ENCODE measurements around the gene RENBP. TPM values are rescaled to one million over a fixed set of nuclear protein-coding genes. Genes with fewer than 3 reads are reported as not detected.

The RENBP gene
- total and polyA plus RNA-seq, 4 donors, result 1.0 to 7.9 (median 7.0) TPM

- 65% methylated on average over 8 of the region's 8 CpGs for WGBS
- DNase-seq (ENCODE audit: low spot score), result no peak
- TF ChIP-seq, protein P1, sequence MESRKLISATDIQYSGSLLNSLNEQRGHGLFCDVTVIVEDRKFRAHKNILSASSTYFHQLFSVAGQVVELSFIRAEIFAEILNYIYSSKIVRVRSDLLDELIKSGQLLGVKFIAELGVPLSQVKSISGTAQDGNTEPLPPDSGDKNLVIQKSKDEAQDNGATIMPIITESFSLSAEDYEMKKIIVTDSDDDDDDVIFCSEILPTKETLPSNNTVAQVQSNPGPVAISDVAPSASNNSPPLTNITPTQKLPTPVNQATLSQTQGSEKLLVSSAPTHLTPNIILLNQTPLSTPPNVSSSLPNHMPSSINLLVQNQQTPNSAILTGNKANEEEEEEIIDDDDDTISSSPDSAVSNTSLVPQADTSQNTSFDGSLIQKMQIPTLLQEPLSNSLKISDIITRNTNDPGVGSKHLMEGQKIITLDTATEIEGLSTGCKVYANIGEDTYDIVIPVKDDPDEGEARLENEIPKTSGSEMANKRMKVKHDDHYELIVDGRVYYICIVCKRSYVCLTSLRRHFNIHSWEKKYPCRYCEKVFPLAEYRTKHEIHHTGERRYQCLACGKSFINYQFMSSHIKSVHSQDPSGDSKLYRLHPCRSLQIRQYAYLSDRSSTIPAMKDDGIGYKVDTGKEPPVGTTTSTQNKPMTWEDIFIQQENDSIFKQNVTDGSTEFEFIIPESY (IDR thresholded peaks at IDR 0.05), result no peak
- TF ChIP-seq RXRA (IDR thresholded peaks at IDR 0.05) (no peak), FOXA2 (IDR thresholded peaks at IDR 0.05) (no peak), JUND (IDR thresholded peaks at IDR 0.05) (no peak), GABPA (IDR thresholded peaks at IDR 0.05 in 1 of 2, conservative IDR thresholded peaks at IDR 0.05 in 1 of 2) (no peak), TAF1 (conservative IDR thresholded peaks at IDR 0.05) (no peak), HNF4G (IDR thresholded peaks at IDR 0.05) (no peak)
- TF ChIP-seq, protein P2, sequence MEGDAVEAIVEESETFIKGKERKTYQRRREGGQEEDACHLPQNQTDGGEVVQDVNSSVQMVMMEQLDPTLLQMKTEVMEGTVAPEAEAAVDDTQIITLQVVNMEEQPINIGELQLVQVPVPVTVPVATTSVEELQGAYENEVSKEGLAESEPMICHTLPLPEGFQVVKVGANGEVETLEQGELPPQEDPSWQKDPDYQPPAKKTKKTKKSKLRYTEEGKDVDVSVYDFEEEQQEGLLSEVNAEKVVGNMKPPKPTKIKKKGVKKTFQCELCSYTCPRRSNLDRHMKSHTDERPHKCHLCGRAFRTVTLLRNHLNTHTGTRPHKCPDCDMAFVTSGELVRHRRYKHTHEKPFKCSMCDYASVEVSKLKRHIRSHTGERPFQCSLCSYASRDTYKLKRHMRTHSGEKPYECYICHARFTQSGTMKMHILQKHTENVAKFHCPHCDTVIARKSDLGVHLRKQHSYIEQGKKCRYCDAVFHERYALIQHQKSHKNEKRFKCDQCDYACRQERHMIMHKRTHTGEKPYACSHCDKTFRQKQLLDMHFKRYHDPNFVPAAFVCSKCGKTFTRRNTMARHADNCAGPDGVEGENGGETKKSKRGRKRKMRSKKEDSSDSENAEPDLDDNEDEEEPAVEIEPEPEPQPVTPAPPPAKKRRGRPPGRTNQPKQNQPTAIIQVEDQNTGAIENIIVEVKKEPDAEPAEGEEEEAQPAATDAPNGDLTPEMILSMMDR (IDR thresholded peaks at IDR 0.05; ENCODE audit: low read depth, low read length, missing input control), result no peak
- TF ChIP-seq, protein P3, sequence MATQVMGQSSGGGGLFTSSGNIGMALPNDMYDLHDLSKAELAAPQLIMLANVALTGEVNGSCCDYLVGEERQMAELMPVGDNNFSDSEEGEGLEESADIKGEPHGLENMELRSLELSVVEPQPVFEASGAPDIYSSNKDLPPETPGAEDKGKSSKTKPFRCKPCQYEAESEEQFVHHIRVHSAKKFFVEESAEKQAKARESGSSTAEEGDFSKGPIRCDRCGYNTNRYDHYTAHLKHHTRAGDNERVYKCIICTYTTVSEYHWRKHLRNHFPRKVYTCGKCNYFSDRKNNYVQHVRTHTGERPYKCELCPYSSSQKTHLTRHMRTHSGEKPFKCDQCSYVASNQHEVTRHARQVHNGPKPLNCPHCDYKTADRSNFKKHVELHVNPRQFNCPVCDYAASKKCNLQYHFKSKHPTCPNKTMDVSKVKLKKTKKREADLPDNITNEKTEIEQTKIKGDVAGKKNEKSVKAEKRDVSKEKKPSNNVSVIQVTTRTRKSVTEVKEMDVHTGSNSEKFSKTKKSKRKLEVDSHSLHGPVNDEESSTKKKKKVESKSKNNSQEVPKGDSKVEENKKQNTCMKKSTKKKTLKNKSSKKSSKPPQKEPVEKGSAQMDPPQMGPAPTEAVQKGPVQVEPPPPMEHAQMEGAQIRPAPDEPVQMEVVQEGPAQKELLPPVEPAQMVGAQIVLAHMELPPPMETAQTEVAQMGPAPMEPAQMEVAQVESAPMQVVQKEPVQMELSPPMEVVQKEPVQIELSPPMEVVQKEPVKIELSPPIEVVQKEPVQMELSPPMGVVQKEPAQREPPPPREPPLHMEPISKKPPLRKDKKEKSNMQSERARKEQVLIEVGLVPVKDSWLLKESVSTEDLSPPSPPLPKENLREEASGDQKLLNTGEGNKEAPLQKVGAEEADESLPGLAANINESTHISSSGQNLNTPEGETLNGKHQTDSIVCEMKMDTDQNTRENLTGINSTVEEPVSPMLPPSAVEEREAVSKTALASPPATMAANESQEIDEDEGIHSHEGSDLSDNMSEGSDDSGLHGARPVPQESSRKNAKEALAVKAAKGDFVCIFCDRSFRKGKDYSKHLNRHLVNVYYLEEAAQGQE (IDR thresholded peaks at IDR 0.05), result no peak
- TF ChIP-seq, protein P4, sequence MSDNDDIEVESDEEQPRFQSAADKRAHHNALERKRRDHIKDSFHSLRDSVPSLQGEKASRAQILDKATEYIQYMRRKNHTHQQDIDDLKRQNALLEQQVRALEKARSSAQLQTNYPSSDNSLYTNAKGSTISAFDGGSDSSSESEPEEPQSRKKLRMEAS (IDR thresholded peaks at IDR 0.05), result no peak
- no peak overlapping the region for H3K27ac ChIP-seq (ENCODE audit: low read depth in 1 of 2, low read length in 2 of 2)
- H3K27me3 ChIP-seq (ENCODE audit: control insufficient read depth in 4 of 4, insufficient read depth in 4 of 4, low read length in 3 of 4), result peaks cover 0 to 6% (median under 1%) of the 10 kb centered on the region in 4 donors
- no peaks in the 10 kb centered on the region for H3K36me3 ChIP-seq (ENCODE audit: control insufficient read depth in 4 of 4, insufficient read depth in 3 of 4, low read depth in 1 of 4, low read length in 3 of 4)
- H3K9ac ChIP-seq (ENCODE audit: low read depth in 1 of 2, low read length in 2 of 2), result no peak overlapping the region
- no peak overlapping the region for H3K4me3 ChIP-seq (ENCODE audit: low read depth in 1 of 3, low read length in 3 of 3)
- peaks cover 0 to 2% (median 0%) of the 10 kb centered on the region in 4 donors for H3K4me1 ChIP-seq (ENCODE audit: control insufficient read depth in 4 of 4, insufficient read depth in 4 of 4, low read length in 3 of 4)
- no peaks in the 10 kb centered on the region for H3K9me3 ChIP-seq (ENCODE audit: control insufficient read depth in 4 of 4, low read length in 3 of 4)
Measured at GRCh38 chrX:153887385-153887784, 57.1 kb downstream of the RENBP start.

DNA sequence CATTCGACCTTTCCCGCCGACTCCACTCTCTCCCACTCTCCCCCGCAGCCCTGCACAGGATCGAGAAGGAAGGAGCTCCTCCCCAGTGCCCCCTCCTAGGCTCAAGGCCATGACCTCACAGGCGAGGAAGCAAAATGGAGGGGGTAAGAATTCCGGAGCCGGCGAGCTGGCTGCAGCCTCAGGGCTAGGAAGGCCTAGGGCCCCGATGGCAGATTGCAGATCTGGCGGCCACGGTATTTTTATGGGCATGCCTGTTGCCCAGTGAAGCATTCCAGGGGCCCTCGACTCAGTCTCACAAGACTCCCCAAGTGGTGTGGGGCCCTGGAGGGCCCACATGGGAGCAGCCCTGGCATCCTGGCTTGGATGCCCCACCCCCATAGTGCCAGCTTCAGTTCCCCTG is 57.5 kb downstream of the RENBP start:
- peaks cover 0 to 2% (median 0%) of the 10 kb centered on the region in 4 donors for H3K4me1 ChIP-seq (ENCODE audit: control insufficient read depth in 4 of 4, insufficient read depth in 4 of 4, low read length in 3 of 4)
- H3K27me3 ChIP-seq (ENCODE audit: control insufficient read depth in 4 of 4, insufficient read depth in 4 of 4, low read length in 3 of 4), result peaks cover 0 to 4% (median under 1%) of the 10 kb centered on the region in 4 donors
- 29% methylated on average over 13 of the region's 13 CpGs for WGBS
- H3K4me3 ChIP-seq (ENCODE audit: low read depth in 1 of 3, low read length in 3 of 3), result no peak overlapping the region
- H3K9me3 ChIP-seq (ENCODE audit: control insufficient read depth in 4 of 4, low read length in 3 of 4), result no peaks in the 10 kb centered on the region
- TF ChIP-seq, protein P1 (IDR thresholded peaks at IDR 0.05), result no peak
- TF ChIP-seq HNF4G (IDR thresholded peaks at IDR 0.05), result no peak
- TF ChIP-seq, protein P3 (IDR thresholded peaks at IDR 0.05), result no peak
- TF ChIP-seq, protein P4 (IDR thresholded peaks at IDR 0.05), result no peak
- TF ChIP-seq JUND (IDR thresholded peaks at IDR 0.05), result no peak
- no peaks in the 10 kb centered on the region for H3K36me3 ChIP-seq (ENCODE audit: control insufficient read depth in 4 of 4, insufficient read depth in 3 of 4, low read depth in 1 of 4, low read length in 3 of 4)
- H3K27ac ChIP-seq (ENCODE audit: low read depth in 1 of 2, low read length in 2 of 2), result no peak overlapping the region
- H3K9ac ChIP-seq (ENCODE audit: low read depth in 1 of 2, low read length in 2 of 2), result no peak overlapping the region
- no peak for DNase-seq (ENCODE audit: low spot score)

Measured in liver (tissue), 9 donors.